Suprapubic skin (tissue), 4 donors: ENCODE measurements around the gene WNT11.

Experiments used
- EP300 ChIP-seq: sonication (generic); formaldehyde crosslinking; IDR thresholded peaks from one replicate; pipeline ENCODE4 v1.6.1; 2017; ENCODE audit warnings: antibody characterized with exemption
- POLR2A ChIP-seq, 2 donors: fragments of 450-650 bp; IDR thresholded peaks; one replicate each; pipeline ENCODE4 v1.6.1; 2017; ENCODE audit warnings: antibody characterized with exemption in 2 of 2, mild to moderate bottlenecking in 2 of 2, moderate library complexity in 2 of 2
- POLR2AphosphoS5 ChIP-seq, 3 donors: sonication (generic); formaldehyde crosslinking; IDR thresholded peaks; one replicate each; pipeline ENCODE4 v1.6.1; 2017; ENCODE audit warnings: antibody characterized with exemption in 3 of 3
- TF ChIP-seq, protein P1 (sequence below), 2 donors: fragments of 200-600 bp in 1 of 2; fragments of 450-650 bp in 1 of 2; sonication (generic) in 1 of 2; IDR thresholded peaks; one replicate each; pipeline ENCODE4 v1.5.1; 2016 to 2019; ENCODE audit warnings: antibody characterized with exemption in 2 of 2, mild to moderate bottlenecking in 1 of 2, moderate library complexity in 1 of 2

DNA sequence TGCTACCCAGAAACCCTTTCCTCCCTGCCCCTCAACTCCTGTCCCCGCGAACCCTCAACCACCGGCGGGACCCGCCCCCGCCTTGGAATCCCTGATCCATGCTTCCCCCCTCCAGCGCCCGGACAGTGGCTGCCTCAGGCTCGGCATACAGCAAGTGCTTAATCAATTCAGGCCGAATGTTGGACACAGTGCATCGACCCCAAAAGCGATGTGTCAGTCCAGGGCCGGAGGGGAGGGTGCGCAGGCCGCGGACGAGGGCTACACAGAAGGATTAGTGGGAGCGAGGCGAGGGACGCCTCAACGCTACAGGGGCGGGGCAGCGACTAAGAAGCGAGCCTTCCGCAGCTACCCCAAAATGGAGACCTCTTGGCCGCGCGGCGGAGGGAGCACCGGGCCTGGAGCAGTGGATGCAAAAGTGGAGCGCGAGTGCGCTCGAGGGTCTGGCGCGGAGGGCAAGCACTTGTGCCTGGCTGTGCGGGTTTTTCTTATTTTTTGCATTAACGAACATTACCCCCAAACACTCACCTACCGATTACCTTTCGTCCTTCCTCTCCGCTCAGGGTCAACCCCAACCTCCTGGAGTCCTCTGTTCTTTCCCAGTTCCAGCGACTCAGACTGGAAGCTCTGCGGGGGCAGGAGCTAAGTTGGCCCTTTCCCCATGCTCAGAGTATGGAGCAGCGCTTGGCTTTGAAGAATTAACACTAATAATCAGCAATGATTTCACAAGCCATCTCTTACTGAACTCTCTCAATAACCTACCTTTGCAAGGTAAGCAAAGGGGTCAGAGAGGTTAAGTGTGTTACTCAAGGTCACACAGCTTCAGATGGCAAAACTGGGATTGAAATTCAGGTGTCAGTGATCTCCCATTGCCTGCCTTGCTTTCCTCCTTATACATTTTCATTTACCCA, 30.0 kb upstream of the WNT11 start:
- TF ChIP-seq POLR2AphosphoS5 (IDR thresholded peaks at IDR 0.05) (no peak), POLR2A (IDR thresholded peaks at IDR 0.05) (peak in 1 of 2 donors; percentile 0), EP300 (no peak)
- TF ChIP-seq, protein P1, sequence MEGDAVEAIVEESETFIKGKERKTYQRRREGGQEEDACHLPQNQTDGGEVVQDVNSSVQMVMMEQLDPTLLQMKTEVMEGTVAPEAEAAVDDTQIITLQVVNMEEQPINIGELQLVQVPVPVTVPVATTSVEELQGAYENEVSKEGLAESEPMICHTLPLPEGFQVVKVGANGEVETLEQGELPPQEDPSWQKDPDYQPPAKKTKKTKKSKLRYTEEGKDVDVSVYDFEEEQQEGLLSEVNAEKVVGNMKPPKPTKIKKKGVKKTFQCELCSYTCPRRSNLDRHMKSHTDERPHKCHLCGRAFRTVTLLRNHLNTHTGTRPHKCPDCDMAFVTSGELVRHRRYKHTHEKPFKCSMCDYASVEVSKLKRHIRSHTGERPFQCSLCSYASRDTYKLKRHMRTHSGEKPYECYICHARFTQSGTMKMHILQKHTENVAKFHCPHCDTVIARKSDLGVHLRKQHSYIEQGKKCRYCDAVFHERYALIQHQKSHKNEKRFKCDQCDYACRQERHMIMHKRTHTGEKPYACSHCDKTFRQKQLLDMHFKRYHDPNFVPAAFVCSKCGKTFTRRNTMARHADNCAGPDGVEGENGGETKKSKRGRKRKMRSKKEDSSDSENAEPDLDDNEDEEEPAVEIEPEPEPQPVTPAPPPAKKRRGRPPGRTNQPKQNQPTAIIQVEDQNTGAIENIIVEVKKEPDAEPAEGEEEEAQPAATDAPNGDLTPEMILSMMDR (IDR thresholded peaks at IDR 0.05), result no peak
